ENCODE results near the gene SURF4. TPM values are rescaled to one million over a fixed set of nuclear protein-coding genes. Genes with fewer than 3 reads are reported as not detected.
"Not testable (repeated sequence)": the region's sequence is repeated elsewhere in the genome, so short reads cannot be mapped to it uniquely, and the experiment has no call there.

SURF4 gene
- total and polyA plus RNA-seq, 2 donors, result 109 to 152 TPM

GRCh38 chr9:133323991-133324703 lies 51.7 kb downstream of the SURF4 start:
- Histone ChIP-seq H3K4me1 (ENCODE audit: insufficient read depth) (no peaks in the 10 kb centered on the region), H3K27ac (ENCODE audit: low read depth) (no peak overlapping the region), H3K4me3 (ENCODE audit: low read depth, low read length) (no peak overlapping the region), H3K36me3 (ENCODE audit: insufficient read depth) (no peaks in the 10 kb centered on the region)
- no peak for DNase-seq (ENCODE audit: extremely low spot score)
- 89% methylated on average over 13 of the region's 13 CpGs for WGBS

- no peaks in the 10 kb centered on the region for H3K4me1 ChIP-seq (ENCODE audit: insufficient read depth)
- WGBS, result 88% methylated on average over 10 of the region's 10 CpGs
- DNase-seq (ENCODE audit: extremely low spot score), result no peak
- no peak overlapping the region for H3K4me3 ChIP-seq (ENCODE audit: low read depth, low read length)
- H3K27ac ChIP-seq (ENCODE audit: low read depth), result no peak overlapping the region
- no peaks in the 10 kb centered on the region for H3K36me3 ChIP-seq (ENCODE audit: insufficient read depth)
These were observed 52.6 kb downstream of the SURF4 start for GRCh38 chr9:133323211-133323610.

GRCh38 chr9:133322701-133323100 lies 53.2 kb downstream of the SURF4 start:
- Histone ChIP-seq H3K27ac (ENCODE audit: low read depth) (no peak overlapping the region), H3K4me1 (ENCODE audit: insufficient read depth) (no peaks in the 10 kb centered on the region), H3K4me3 (ENCODE audit: low read depth, low read length) (no peak overlapping the region), H3K36me3 (ENCODE audit: insufficient read depth) (no peaks in the 10 kb centered on the region)
- DNase-seq (ENCODE audit: extremely low spot score), result no peak
- 83% methylated on average over 14 of the region's 14 CpGs for WGBS

GRCh38 chr9:133321411-133321935 lies 54.4 kb downstream of the SURF4 start:
- no peaks in the 10 kb centered on the region for H3K4me1 ChIP-seq (ENCODE audit: insufficient read depth)
- H3K27ac ChIP-seq (ENCODE audit: low read depth), result no peak overlapping the region
- no peak overlapping the region for H3K4me3 ChIP-seq (ENCODE audit: low read depth, low read length)
- no peaks in the 10 kb centered on the region for H3K36me3 ChIP-seq (ENCODE audit: insufficient read depth)
- no peak for DNase-seq (ENCODE audit: extremely low spot score)
- 81% methylated on average over 13 of the region's 13 CpGs for WGBS

GRCh38 chr9:133320421-133320881 lies 55.4 kb downstream of the SURF4 start:
- 71% methylated on average over 13 of the region's 13 CpGs for WGBS
- Histone ChIP-seq H3K27ac (ENCODE audit: low read depth) (no peak overlapping the region), H3K4me3 (ENCODE audit: low read depth, low read length) (no peak overlapping the region), H3K36me3 (ENCODE audit: insufficient read depth) (no peaks in the 10 kb centered on the region), H3K4me1 (ENCODE audit: insufficient read depth) (no peaks in the 10 kb centered on the region)
- no peak for DNase-seq (ENCODE audit: extremely low spot score)

- DNase-seq (ENCODE audit: extremely low spot score), result not testable (repeated sequence)
- 76% methylated on average over 13 of the region's 13 CpGs for WGBS
These were observed 58.3 kb downstream of the SURF4 start for GRCh38 chr9:133317551-133317950.

GRCh38 chr9:133315997-133316396 lies 59.9 kb downstream of the SURF4 start:
- 79% methylated on average over 2 of the region's 2 CpGs for WGBS
- Histone ChIP-seq H3K36me3 (ENCODE audit: insufficient read depth) (no peaks in the 10 kb centered on the region), H3K4me3 (ENCODE audit: low read depth, low read length) (no peak overlapping the region), H3K4me1 (ENCODE audit: insufficient read depth) (no peaks in the 10 kb centered on the region), H3K27ac (ENCODE audit: low read depth) (no peak overlapping the region)
- no peak for DNase-seq (ENCODE audit: extremely low spot score)

More at GRCh38 chr9:133317551-133317950, 58.3 kb downstream of the SURF4 start:
- H3K4me1 ChIP-seq (ENCODE audit: insufficient read depth); H3K4me3 ChIP-seq (ENCODE audit: low read depth, low read length); H3K36me3 ChIP-seq (ENCODE audit: insufficient read depth); H3K27ac ChIP-seq (ENCODE audit: low read depth): not testable (repeated sequence)

Small RNAs within 50 kb of the gene (small RNA-seq; reads per million reads assigned to genes)
- gene RF00019 (not detected), gene SNORD24 (not detected), gene SNORD36A (not detected), gene SNORD36B (not detected), gene SNORD36C (not detected)

Other genes starting within 250 kb of the SURF4 start
- gene GBGT1, start 212.1 kb downstream of the SURF4 start, total RNA-seq, result 5.8 TPM
- gene GBGT1, start 212.1 kb downstream of the SURF4 start, polyA plus RNA-seq, result 14.2 TPM
- gene OBP2B, start 166.8 kb downstream of the SURF4 start, total RNA-seq, result not detected
- gene OBP2B, start 166.8 kb downstream of the SURF4 start, polyA plus RNA-seq, result not detected
- 1.4 TPM for gene ABO, start 100.9 kb downstream of the SURF4 start, total RNA-seq
- gene ABO, start 100.9 kb downstream of the SURF4 start, polyA plus RNA-seq, result 1.9 TPM
- gene SURF6, start 39.9 kb downstream of the SURF4 start, total RNA-seq, result 10.2 TPM
- 30.4 TPM for gene SURF6, start 39.9 kb downstream of the SURF4 start, polyA plus RNA-seq
- 17.3 TPM for gene MED22, start 27.9 kb downstream of the SURF4 start, total RNA-seq
- 42.7 TPM for gene MED22, start 27.9 kb downstream of the SURF4 start, polyA plus RNA-seq
- 1,153 TPM for gene RPL7A, start 27.8 kb downstream of the SURF4 start, total RNA-seq
- 2,769 TPM for gene RPL7A, start 27.8 kb downstream of the SURF4 start, polyA plus RNA-seq
- gene SURF1, start 19.6 kb downstream of the SURF4 start, total RNA-seq, result 10.5 TPM
- 77.9 TPM for gene SURF1, start 19.6 kb downstream of the SURF4 start, polyA plus RNA-seq
- 7.0 TPM for gene SURF2, start 19.5 kb downstream of the SURF4 start, total RNA-seq
- gene SURF2, start 19.5 kb downstream of the SURF4 start, polyA plus RNA-seq, result 30.3 TPM
- 0.32 TPM for gene STKLD1, start 306 bp upstream of the SURF4 start, total RNA-seq
- 1.1 TPM for gene STKLD1, start 306 bp upstream of the SURF4 start, polyA plus RNA-seq
- 8.5 TPM for gene REXO4, start 42.0 kb upstream of the SURF4 start, total RNA-seq
- 21.5 TPM for gene REXO4, start 42.0 kb upstream of the SURF4 start, polyA plus RNA-seq
- 1.8 TPM for gene ADAMTS13, start 46.3 kb upstream of the SURF4 start, total RNA-seq
- gene ADAMTS13, start 46.3 kb upstream of the SURF4 start, polyA plus RNA-seq, result 3.7 TPM
- 5.9 TPM for gene CACFD1, start 83.9 kb upstream of the SURF4 start, total RNA-seq
- gene CACFD1, start 83.9 kb upstream of the SURF4 start, polyA plus RNA-seq, result 19.5 TPM
- gene SLC2A6, start 103.0 kb upstream of the SURF4 start, total RNA-seq, result 3.4 TPM
- gene SLC2A6, start 103.0 kb upstream of the SURF4 start, polyA plus RNA-seq, result 4.1 TPM
- gene MYMK, start 148.9 kb upstream of the SURF4 start, total RNA-seq, result 1.2 TPM
- gene MYMK, start 148.9 kb upstream of the SURF4 start, polyA plus RNA-seq, result not detected
- gene ADAMTSL2, start 158.6 kb upstream of the SURF4 start, total RNA-seq, result 2.2 TPM
- 8.9 TPM for gene ADAMTSL2, start 158.6 kb upstream of the SURF4 start, polyA plus RNA-seq
- gene FAM163B, start 233.3 kb upstream of the SURF4 start, total RNA-seq, result 0.26 TPM
- gene FAM163B, start 233.3 kb upstream of the SURF4 start, polyA plus RNA-seq, result 0.86 TPM